ENCODE results near the gene TMC3. TPM values are rescaled to one million over a fixed set of nuclear protein-coding genes. Genes with fewer than 3 reads are reported as not detected.
"Not testable (repeated sequence)": the region's sequence is repeated elsewhere in the genome, so short reads cannot be mapped to it uniquely, and the experiment has no call there.

The TMC3 gene
- polyA plus RNA-seq (ENCODE audit: insufficient read length in 4 of 4), result under 1 TPM; 0.14 to 0.29 (median 0.20) TPM

GRCh38 chr15:81373775-81374395, at the start of gene TMC3:
Gene TMC3 (minus strand): TSS chr15:81374213. CDS start chr15:81374077, 136 bp downstream.
- DNase-seq (ENCODE audit: low read depth in 4 of 4, low spot score in 3 of 4), result peak in 1 of 4 donors; percentile 32

GRCh38 chr15:81421461-81421860, 47.4 kb upstream of the TMC3 start:
- DNase-seq (ENCODE audit: low read depth in 4 of 4, low spot score in 3 of 4), result no peak

GRCh38 chr15:81419332-81419943, 45.4 kb upstream of the TMC3 start:
- DNase-seq (ENCODE audit: low read depth in 4 of 4, low spot score in 3 of 4), result peak in 2 of 4 donors; percentile 45 to 65

- no peak for DNase-seq (ENCODE audit: low read depth in 4 of 4, low spot score in 3 of 4)
Observed at GRCh38 chr15:81418891-81419290, 44.9 kb upstream of the TMC3 start.

- DNase-seq (ENCODE audit: low read depth in 4 of 4, low spot score in 3 of 4), result no peak
Observed at GRCh38 chr15:81418444-81418843, 44.4 kb upstream of the TMC3 start.

- DNase-seq (ENCODE audit: low read depth in 4 of 4, low spot score in 3 of 4), result not testable (repeated sequence)
Observed at GRCh38 chr15:81414274-81414968, 40.4 kb upstream of the TMC3 start.

GRCh38 chr15:81413851-81414250, 39.8 kb upstream of the TMC3 start:
- no peak for DNase-seq (ENCODE audit: low read depth in 4 of 4, low spot score in 3 of 4)

- DNase-seq (ENCODE audit: low read depth in 4 of 4, low spot score in 3 of 4), result no peak
Observed at GRCh38 chr15:81411969-81412633, 38.1 kb upstream of the TMC3 start.

GRCh38 chr15:81411051-81411450, 37.0 kb upstream of the TMC3 start:
- no peak for DNase-seq (ENCODE audit: low read depth in 4 of 4, low spot score in 3 of 4)

- DNase-seq (ENCODE audit: low read depth in 4 of 4, low spot score in 3 of 4), result peak in 3 of 4 donors; percentile 64 to 69 (median 67)
Observed at GRCh38 chr15:81410318-81410753, 36.3 kb upstream of the TMC3 start.

GRCh38 chr15:81407718-81408117, 33.7 kb upstream of the TMC3 start:
- DNase-seq (ENCODE audit: low read depth in 4 of 4, low spot score in 3 of 4), result no peak

- no peak for DNase-seq (ENCODE audit: low read depth in 4 of 4, low spot score in 3 of 4)
Observed at GRCh38 chr15:81407176-81407575, 33.2 kb upstream of the TMC3 start.

GRCh38 chr15:81400640-81401236, 26.7 kb upstream of the TMC3 start:
- no peak for DNase-seq (ENCODE audit: low read depth in 4 of 4, low spot score in 3 of 4)

- no peak for DNase-seq (ENCODE audit: low read depth in 4 of 4, low spot score in 3 of 4)
Observed at GRCh38 chr15:81398910-81399551, 25.0 kb upstream of the TMC3 start.

GRCh38 chr15:81398456-81398855, 24.4 kb upstream of the TMC3 start:
- no peak for DNase-seq (ENCODE audit: low read depth in 4 of 4, low spot score in 3 of 4)

- DNase-seq (ENCODE audit: low read depth in 4 of 4, low spot score in 3 of 4), result no peak
Observed at GRCh38 chr15:81394603-81395002, 20.6 kb upstream of the TMC3 start.

GRCh38 chr15:81391657-81392056, 17.6 kb upstream of the TMC3 start:
- no peak for DNase-seq (ENCODE audit: low read depth in 4 of 4, low spot score in 3 of 4)

- DNase-seq (ENCODE audit: low read depth in 4 of 4, low spot score in 3 of 4), result no peak
Observed at GRCh38 chr15:81388436-81388770, 14.4 kb upstream of the TMC3 start.

- DNase-seq (ENCODE audit: low read depth in 4 of 4, low spot score in 3 of 4), result no peak
Observed at GRCh38 chr15:81387621-81388435, 13.8 kb upstream of the TMC3 start.

GRCh38 chr15:81386947-81387346, 12.9 kb upstream of the TMC3 start:
- no peak for DNase-seq (ENCODE audit: low read depth in 4 of 4, low spot score in 3 of 4)

All from left renal pelvis (tissue), 4 donors.